Endodermal cell (in vitro differentiated cells): ENCODE measurements around the gene TMEM204. TPM values are rescaled to one million over a fixed set of nuclear protein-coding genes. Genes with fewer than 3 reads are reported as not detected.
A peak's percentile ranks its signal among the peaks of the same experiment; 100 is the strongest.

ENCODE experiments used
- DNase-seq: peaks from one replicate; pipeline ENCODE4 v3.0.0-alpha.2; 2017
- H3K27ac ChIP-seq: 2 replicates; pipeline ENCODE4 v1.5.1; 2013; ENCODE audit warnings: mild to moderate bottlenecking, low read depth, low read length, moderate library complexity
- H3K27me3 ChIP-seq: 2 replicates; pipeline ENCODE4 v1.6.1; 2013; ENCODE audit warnings: mild to moderate bottlenecking, low read length, moderate library complexity; ENCODE audit not compliant: insufficient read depth, control insufficient read depth, poor library complexity, severe bottlenecking
- H3K36me3 ChIP-seq: 2 replicates; pipeline ENCODE4 v1.7.0; 2013; ENCODE audit warnings: mild to moderate bottlenecking, low read length, moderate library complexity; ENCODE audit not compliant: control insufficient read depth, insufficient read depth
- H3K4me1 ChIP-seq: one replicate; pipeline ENCODE4 v1.7.0; 2013; ENCODE audit warnings: low read length; ENCODE audit not compliant: control insufficient read depth, insufficient read depth
- H3K4me3 ChIP-seq: 2 replicates; pipeline ENCODE4 v1.5.1; 2013; ENCODE audit warnings: mild to moderate bottlenecking, low read length, moderate library complexity
- H3K9ac ChIP-seq: 2 replicates; pipeline ENCODE4 v1.6.1; 2013; ENCODE audit warnings: mild to moderate bottlenecking, low read length, moderate library complexity; ENCODE audit not compliant: poor library complexity, severe bottlenecking; ENCODE audit errors: extremely low read depth
- H3K9me3 ChIP-seq: 2 replicates; pipeline ENCODE4 v1.6.1; 2013; ENCODE audit warnings: mild to moderate bottlenecking, low read length, moderate library complexity; ENCODE audit not compliant: control insufficient read depth
- H3K27ac Mint-ChIP-seq: 2 replicates; pipeline ENCODE4 v1.8.0; 2020; ENCODE audit warnings: mixed read lengths
- H3K27me3 Mint-ChIP-seq: 2 replicates; pipeline ENCODE4 v1.8.0; 2021; ENCODE audit warnings: mild to moderate bottlenecking, mixed read lengths; ENCODE audit not compliant: insufficient read depth
- H3K36me3 Mint-ChIP-seq: 2 replicates; pipeline ENCODE4 v1.8.0; 2020; ENCODE audit warnings: low read depth, mixed read lengths
- H3K4me1 Mint-ChIP-seq: 2 replicates; pipeline ENCODE4 v1.8.0; 2020; ENCODE audit warnings: mixed read lengths
- H3K4me3 Mint-ChIP-seq: 2 replicates; pipeline ENCODE4 v1.8.0; 2020; ENCODE audit warnings: mild to moderate bottlenecking, moderate library complexity, mixed read lengths
- H3K9me3 Mint-ChIP-seq: 2 replicates; pipeline ENCODE4 v1.8.0; 2020; ENCODE audit warnings: mild to moderate bottlenecking, mixed read lengths
- WGBS, 2 experiments: methylation state at CpG; one replicate each; pipeline versions ENCODE4 v1.1.5 to v1.1.7; 2013; ENCODE audit warnings: missing lambda C conversion rate in 2 of 2, mixed read lengths in 1 of 2; ENCODE audit not compliant: insufficient coverage in 1 of 2, insufficient read length in 1 of 2; 5-methylcytosine and 5-hydroxymethylcytosine counted together
- total RNA-seq, 2 donors: library from RNA; stranded (reverse); fragmentation: NEBNext Ultra II Directional in 1 of 2; extraction: Animal tissue kit (Norgen Biotek cat#: 25700) in 1 of 2; gene quantifications; 2 replicates in 1 of 2; 3 replicates in 1 of 2; pipeline ENCODE4 v1.2.1, GENCODE V29; 2021
- TF ChIP-seq, protein P1 (sequence below): fragments of 200-600 bp; sonication (generic); conservative IDR thresholded peaks from 2 replicates; pipeline ENCODE4 v1.5.0; 2021; ENCODE audit warnings: antibody characterized with exemption, mild to moderate bottlenecking

Gene TMEM204
- total RNA-seq, 2 donors from 2014 or later = not detected

DNA sequence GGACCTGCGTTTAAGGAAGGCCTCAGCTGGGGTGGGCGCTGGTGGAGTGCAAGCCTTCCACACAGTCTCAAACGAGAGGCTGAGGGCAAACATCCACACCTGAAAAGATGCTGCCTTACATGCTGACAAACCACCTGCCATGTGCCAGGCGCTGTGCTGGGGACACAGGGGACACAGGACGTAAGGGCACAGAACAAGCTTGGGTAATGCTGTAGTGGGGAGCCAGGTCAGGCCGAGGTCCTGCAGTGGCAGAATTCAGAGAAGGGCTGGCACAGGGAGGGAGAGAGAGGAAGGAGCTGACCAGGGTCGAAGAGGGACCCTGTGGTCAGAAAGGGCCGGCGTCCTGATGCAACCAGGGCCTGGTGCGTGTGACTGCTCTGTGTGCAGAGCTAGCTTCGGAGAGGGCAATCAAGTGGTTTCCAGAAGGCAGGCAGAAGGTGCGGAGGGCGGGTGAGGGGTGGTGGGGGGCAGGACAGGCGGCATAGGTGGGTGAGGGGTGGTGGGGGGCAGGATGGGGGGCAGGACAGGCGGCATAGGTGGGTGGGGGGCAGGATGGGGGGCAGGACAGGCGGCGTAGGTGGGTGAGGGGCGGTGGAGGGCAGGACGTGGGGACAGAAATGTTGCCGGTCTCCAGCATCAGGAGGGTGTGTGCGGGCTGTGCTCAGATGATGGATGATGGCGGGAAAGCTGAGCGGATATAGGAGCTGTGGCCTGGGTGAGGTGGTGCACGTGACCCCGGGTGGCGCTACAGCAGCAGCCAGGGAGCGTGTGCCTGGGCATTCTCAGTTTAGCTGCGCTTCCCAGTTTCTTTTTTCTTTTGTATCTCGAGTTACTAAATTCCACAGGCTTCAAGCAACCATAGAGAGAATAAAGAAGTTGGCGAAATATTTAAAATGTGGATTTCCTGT, 21.6 kb upstream of the TMEM204 start:
- H3K4me1 Mint-ChIP-seq = no peaks in the 10 kb centered on the region
- H3K27me3 ChIP-seq = no peaks in the 10 kb centered on the region
- whole genome bisulfite sequencing, 2 experiments = 94 to 96% methylated on average over 9 to 27 of the region's 30 CpGs
- H3K4me3 ChIP-seq = no peak overlapping the region
- H3K9me3 Mint-ChIP-seq = peaks cover 8% of the 10 kb centered on the region
- no peak for DNase-seq
- no peaks in the 10 kb centered on the region for H3K4me1 ChIP-seq
- no peak overlapping the region for H3K4me3 Mint-ChIP-seq
- TF ChIP-seq, protein P1, sequence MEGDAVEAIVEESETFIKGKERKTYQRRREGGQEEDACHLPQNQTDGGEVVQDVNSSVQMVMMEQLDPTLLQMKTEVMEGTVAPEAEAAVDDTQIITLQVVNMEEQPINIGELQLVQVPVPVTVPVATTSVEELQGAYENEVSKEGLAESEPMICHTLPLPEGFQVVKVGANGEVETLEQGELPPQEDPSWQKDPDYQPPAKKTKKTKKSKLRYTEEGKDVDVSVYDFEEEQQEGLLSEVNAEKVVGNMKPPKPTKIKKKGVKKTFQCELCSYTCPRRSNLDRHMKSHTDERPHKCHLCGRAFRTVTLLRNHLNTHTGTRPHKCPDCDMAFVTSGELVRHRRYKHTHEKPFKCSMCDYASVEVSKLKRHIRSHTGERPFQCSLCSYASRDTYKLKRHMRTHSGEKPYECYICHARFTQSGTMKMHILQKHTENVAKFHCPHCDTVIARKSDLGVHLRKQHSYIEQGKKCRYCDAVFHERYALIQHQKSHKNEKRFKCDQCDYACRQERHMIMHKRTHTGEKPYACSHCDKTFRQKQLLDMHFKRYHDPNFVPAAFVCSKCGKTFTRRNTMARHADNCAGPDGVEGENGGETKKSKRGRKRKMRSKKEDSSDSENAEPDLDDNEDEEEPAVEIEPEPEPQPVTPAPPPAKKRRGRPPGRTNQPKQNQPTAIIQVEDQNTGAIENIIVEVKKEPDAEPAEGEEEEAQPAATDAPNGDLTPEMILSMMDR = no peak
- no peaks in the 10 kb centered on the region for H3K27me3 Mint-ChIP-seq
- H3K9ac ChIP-seq = no peak overlapping the region
- H3K36me3 ChIP-seq = no peaks in the 10 kb centered on the region
- H3K9me3 ChIP-seq = peaks cover 6% of the 10 kb centered on the region
- no peak overlapping the region for H3K27ac ChIP-seq
- peak overlapping the region; percentile 61 for H3K27ac Mint-ChIP-seq
- peaks cover 44% of the 10 kb centered on the region for H3K36me3 Mint-ChIP-seq

DNA sequence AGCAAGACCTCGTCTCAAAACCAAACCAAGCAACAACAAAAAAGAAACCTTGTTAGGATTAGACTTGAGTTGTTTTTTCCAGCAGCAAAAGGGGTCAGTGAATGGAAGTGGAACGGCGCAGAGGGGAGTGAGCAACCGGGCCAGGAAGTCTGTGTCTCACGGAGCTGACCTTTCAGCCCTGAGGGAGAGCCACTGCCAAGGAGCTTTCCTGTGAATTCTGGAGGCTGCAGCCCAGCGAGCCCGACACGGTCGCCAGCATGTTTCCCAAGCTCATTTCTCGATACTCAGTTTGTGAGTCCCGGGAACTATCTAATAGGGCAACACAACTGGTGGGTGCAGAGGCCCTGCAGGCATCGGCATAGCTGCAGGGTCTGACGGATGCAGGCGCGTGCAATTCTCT, 20.7 kb upstream of the TMEM204 start:
- H3K27me3 Mint-ChIP-seq = no peaks in the 10 kb centered on the region
- no peak overlapping the region for H3K27ac ChIP-seq
- no peak overlapping the region for H3K4me3 ChIP-seq
- H3K4me1 Mint-ChIP-seq = no peaks in the 10 kb centered on the region
- WGBS, 2 experiments = 88 to 94% methylated on average over 14 to 15 of the region's 15 CpGs
- H3K9me3 ChIP-seq = peaks cover 6% of the 10 kb centered on the region
- H3K36me3 Mint-ChIP-seq = peaks cover 39% of the 10 kb centered on the region
- no peak overlapping the region for H3K9ac ChIP-seq
- no peak for DNase-seq
- H3K27ac Mint-ChIP-seq = no peak overlapping the region
- TF ChIP-seq, protein P1 = no peak
- H3K4me1 ChIP-seq = no peaks in the 10 kb centered on the region
- peaks cover 8% of the 10 kb centered on the region for H3K9me3 Mint-ChIP-seq
- H3K4me3 Mint-ChIP-seq = no peak overlapping the region
- H3K36me3 ChIP-seq = no peaks in the 10 kb centered on the region
- no peaks in the 10 kb centered on the region for H3K27me3 ChIP-seq

DNA sequence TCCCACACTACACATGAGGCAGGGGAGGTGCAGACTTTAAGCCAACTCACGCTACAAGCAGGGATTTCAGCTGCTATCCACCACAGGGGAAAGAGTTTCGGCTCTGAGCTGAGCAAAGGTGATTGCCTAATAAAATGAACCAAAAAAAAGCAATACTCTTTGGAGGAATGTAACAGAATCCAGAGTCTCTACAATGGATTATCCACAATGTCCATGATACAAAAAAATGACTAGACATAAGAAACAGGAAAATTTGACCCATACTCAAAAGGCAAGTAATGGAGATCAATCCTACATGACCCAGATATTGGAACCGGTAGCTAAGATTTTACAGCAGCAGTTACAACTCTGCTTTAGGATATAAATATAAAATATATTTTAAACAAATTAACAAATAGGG, 19.0 kb upstream of the TMEM204 start:
- H3K27me3 ChIP-seq = no peaks in the 10 kb centered on the region
- H3K27ac Mint-ChIP-seq = no peak overlapping the region
- no peak overlapping the region for H3K4me3 ChIP-seq
- no peaks in the 10 kb centered on the region for H3K4me1 ChIP-seq
- DNase-seq = no peak
- no peaks in the 10 kb centered on the region for H3K4me1 Mint-ChIP-seq
- H3K27ac ChIP-seq = no peak overlapping the region
- H3K9me3 Mint-ChIP-seq = peaks cover 8% of the 10 kb centered on the region
- H3K36me3 ChIP-seq = no peaks in the 10 kb centered on the region
- peaks cover 6% of the 10 kb centered on the region for H3K9me3 ChIP-seq
- TF ChIP-seq, protein P1 = no peak
- no peak overlapping the region for H3K9ac ChIP-seq
- 99 to 100% methylated on average over 2 to 3 of the region's 3 CpGs for WGBS, 2 experiments
- H3K36me3 Mint-ChIP-seq = peaks cover 39% of the 10 kb centered on the region
- no peaks in the 10 kb centered on the region for H3K27me3 Mint-ChIP-seq
- H3K4me3 Mint-ChIP-seq = no peak overlapping the region
